ENCODE measurements around the gene PRKX. TPM values are rescaled to one million over a fixed set of nuclear protein-coding genes. Genes with fewer than 3 reads are reported as not detected.

PRKX gene
- total and polyA plus RNA-seq, 2 of the 13 experiments (the other 11 are each of a cell fraction or from before 2014, with no cell fraction given) = 0.01 to 0.15 TPM

DNA sequence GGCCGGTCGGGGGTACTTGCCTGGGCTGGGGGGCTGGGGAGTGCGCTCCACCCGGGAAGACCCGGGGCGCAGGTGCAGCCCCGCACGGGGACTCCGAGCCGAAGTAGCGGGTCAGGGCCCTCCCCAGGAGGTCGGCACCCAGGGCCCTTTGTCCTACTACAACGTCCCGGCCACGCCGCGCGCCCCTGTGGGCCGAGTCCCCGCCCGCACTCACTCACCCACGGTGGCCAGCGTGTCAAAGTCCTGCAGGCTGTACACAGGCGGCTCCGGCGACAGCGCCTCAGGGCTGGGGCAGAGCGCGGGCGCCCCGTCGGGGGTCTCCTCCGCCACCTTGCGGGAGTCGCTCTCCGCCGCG lies 602 bp downstream of the PRKX start (continued):
- TF ChIP-seq, protein P1, sequence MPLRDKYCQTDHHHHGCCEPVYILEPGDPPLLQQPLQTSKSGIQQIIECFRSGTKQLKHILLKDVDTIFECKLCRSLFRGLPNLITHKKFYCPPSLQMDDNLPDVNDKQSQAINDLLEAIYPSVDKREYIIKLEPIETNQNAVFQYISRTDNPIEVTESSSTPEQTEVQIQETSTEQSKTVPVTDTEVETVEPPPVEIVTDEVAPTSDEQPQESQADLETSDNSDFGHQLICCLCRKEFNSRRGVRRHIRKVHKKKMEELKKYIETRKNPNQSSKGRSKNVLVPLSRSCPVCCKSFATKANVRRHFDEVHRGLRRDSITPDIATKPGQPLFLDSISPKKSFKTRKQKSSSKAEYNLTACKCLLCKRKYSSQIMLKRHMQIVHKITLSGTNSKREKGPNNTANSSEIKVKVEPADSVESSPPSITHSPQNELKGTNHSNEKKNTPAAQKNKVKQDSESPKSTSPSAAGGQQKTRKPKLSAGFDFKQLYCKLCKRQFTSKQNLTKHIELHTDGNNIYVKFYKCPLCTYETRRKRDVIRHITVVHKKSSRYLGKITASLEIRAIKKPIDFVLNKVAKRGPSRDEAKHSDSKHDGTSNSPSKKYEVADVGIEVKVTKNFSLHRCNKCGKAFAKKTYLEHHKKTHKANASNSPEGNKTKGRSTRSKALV (CRISPR knock-in tag; IDR thresholded peaks at IDR 0.05) = no peak
- TF ChIP-seq ZNF790 (CRISPR knock-in tag; IDR thresholded peaks at IDR 0.05; ENCODE audit: borderline replicate concordance) = no peak
- no peak for TF ChIP-seq ZNF232 (CRISPR knock-in tag; IDR thresholded peaks at IDR 0.05; ENCODE audit: borderline replicate concordance)
- TF ChIP-seq ZNF24 (IDR thresholded peaks at IDR 0.05) = no peak
- no peak for TF ChIP-seq NR3C1 (CRISPR knock-in tag; IDR thresholded peaks at IDR 0.05)
- no peak for TF ChIP-seq CEBPB (IDR thresholded peaks at IDR 0.05; ENCODE audit: borderline replicate concordance, low read depth, low read length)
- TF ChIP-seq, protein P2, sequence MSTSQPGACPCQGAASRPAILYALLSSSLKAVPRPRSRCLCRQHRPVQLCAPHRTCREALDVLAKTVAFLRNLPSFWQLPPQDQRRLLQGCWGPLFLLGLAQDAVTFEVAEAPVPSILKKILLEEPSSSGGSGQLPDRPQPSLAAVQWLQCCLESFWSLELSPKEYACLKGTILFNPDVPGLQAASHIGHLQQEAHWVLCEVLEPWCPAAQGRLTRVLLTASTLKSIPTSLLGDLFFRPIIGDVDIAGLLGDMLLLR (CRISPR knock-in tag; IDR thresholded peaks at IDR 0.05) = no peak
- no peak for TF ChIP-seq THAP11 (CRISPR knock-in tag; IDR thresholded peaks at IDR 0.05)
- TF ChIP-seq, protein P3, sequence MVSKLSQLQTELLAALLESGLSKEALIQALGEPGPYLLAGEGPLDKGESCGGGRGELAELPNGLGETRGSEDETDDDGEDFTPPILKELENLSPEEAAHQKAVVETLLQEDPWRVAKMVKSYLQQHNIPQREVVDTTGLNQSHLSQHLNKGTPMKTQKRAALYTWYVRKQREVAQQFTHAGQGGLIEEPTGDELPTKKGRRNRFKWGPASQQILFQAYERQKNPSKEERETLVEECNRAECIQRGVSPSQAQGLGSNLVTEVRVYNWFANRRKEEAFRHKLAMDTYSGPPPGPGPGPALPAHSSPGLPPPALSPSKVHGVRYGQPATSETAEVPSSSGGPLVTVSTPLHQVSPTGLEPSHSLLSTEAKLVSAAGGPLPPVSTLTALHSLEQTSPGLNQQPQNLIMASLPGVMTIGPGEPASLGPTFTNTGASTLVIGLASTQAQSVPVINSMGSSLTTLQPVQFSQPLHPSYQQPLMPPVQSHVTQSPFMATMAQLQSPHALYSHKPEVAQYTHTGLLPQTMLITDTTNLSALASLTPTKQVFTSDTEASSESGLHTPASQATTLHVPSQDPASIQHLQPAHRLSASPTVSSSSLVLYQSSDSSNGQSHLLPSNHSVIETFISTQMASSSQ (IDR thresholded peaks at IDR 0.05; ENCODE audit: low read depth) = no peak
- TF ChIP-seq, protein P3 (CRISPR knock-in tag; IDR thresholded peaks at IDR 0.05; ENCODE audit: borderline replicate concordance) = no peak
- TF ChIP-seq DNMT1 (CRISPR knock-in tag; IDR thresholded peaks at IDR 0.05) = no peak
